GM12878 (cell line): ENCODE data around the gene UBAC2. TPM values are rescaled to one million over a fixed set of nuclear protein-coding genes. Genes with fewer than 3 reads are reported as not detected.

Source experiments
- ASH2L ChIP-seq: fragments of 300-600, 200-600 bp; sonication (generic); IDR thresholded peaks from 2 replicates; pipeline ENCODE4 v1.6.1; 2017; ENCODE audit warnings: low read depth, mild to moderate bottlenecking, borderline replicate concordance
- ATF2 ChIP-seq: IDR thresholded peaks from 2 replicates; pipeline ENCODE4 v1.6.1; 2012; ENCODE audit warnings: low read length, inconsistent platforms
- BCL3 ChIP-seq: IDR thresholded peaks from 2 replicates; pipeline ENCODE4 v1.6.1; 2011; ENCODE audit warnings: borderline replicate concordance, low read depth, mild to moderate bottlenecking, moderate library complexity, low read length; ENCODE audit not compliant: insufficient read depth, poor library complexity, severe bottlenecking
- BCLAF1 ChIP-seq: fragments of 450-650 bp; IDR thresholded peaks from 2 replicates; pipeline ENCODE4 v1.6.1; 2017; ENCODE audit warnings: antibody characterized with exemption, mild to moderate bottlenecking, moderate library complexity
- FOXM1 ChIP-seq: IDR thresholded peaks from 2 replicates; pipeline ENCODE4 v1.6.1; 2012; ENCODE audit warnings: low read depth, mild to moderate bottlenecking, inconsistent platforms, low read length, moderate library complexity
- IRF4 ChIP-seq: IDR thresholded peaks from 2 replicates; pipeline ENCODE4 v1.6.1; 2011; ENCODE audit warnings: low read depth, low read length
- MLLT1 ChIP-seq: fragments of 450-650 bp; IDR thresholded peaks from 2 replicates; pipeline ENCODE4 v1.6.1; 2016; ENCODE audit warnings: mild to moderate bottlenecking
- NR2C2 ChIP-seq: IDR thresholded peaks from 2 replicates; pipeline ENCODE4 v1.6.1; 2011; ENCODE audit warnings: borderline replicate concordance, low read depth; ENCODE audit not compliant: control insufficient read depth, insufficient read length
- RUNX3 ChIP-seq: IDR thresholded peaks from 2 replicates; pipeline ENCODE4 v1.6.1; 2012; ENCODE audit warnings: low read length, inconsistent platforms
- TAF1 ChIP-seq: IDR thresholded peaks from 2 replicates; pipeline ENCODE4 v1.6.1; 2011; ENCODE audit warnings: mild to moderate bottlenecking, low read depth, low read length, borderline replicate concordance
- ZBTB40 ChIP-seq: fragments of 450-650 bp; IDR thresholded peaks from 2 replicates; pipeline ENCODE4 v1.6.1; 2016; ENCODE audit warnings: mild to moderate bottlenecking, moderate library complexity, borderline replicate concordance
- ZNF592 ChIP-seq: fragments of 450-650 bp; IDR thresholded peaks from 2 replicates; pipeline ENCODE4 v1.6.1; 2017; ENCODE audit warnings: mild to moderate bottlenecking, moderate library complexity
- polyA plus RNA-seq, 11 experiments: library from polyadenylated mRNA; depleted of rRNA in 4 of 11; unstranded in 6 of 11; stranded (reverse) in 5 of 11; fragments of >200 nt; fragmentation: Nextera tagmentation in 4 of 11; fragmentation: Illumina TruSeq in 1 of 11; extraction: Ambion mirVana in 4 of 11; extraction: Trizol in 1 of 11; gene quantifications; 1 replicate in 1 of 11; 2 replicates in 10 of 11; pipeline versions ENCODE4 v1.2.1 to v1.2.3, GENCODE V29; 2011 to 2016; ENCODE audit warnings: inconsistent platforms in 2 of 11, missing spikeins in 2 of 11, low read depth in 1 of 11
- total RNA-seq, 4 experiments: library from RNA; depleted of rRNA in 3 of 4; stranded (reverse); fragments of >200 nt in 3 of 4; fragmentation: Illumina TruSeq in 1 of 4; extraction: Trizol in 1 of 4; gene quantifications; 2 replicates each; pipeline versions ENCODE4 v1.2.1 to v1.2.3, GENCODE V29; 2013 to 2021

The UBAC2 gene
- total and polyA plus RNA-seq, 10 of the 15 experiments (the other 5 are each of a cell fraction or from before 2014, with no cell fraction given): 3.0 to 54.6 (median 17.4) TPM

- TF ChIP-seq ZNF592 (no peak), MLLT1 (no peak), RUNX3 (peak; percentile 97), IRF4 (peak; percentile 93), ZBTB40 (no peak), ASH2L (no peak), TAF1 (no peak; the same call in 1 of the 2 replicates), BCLAF1 (no peak), BCL3 (peak; percentile 41), ATF2 (peak; percentile 91), NR2C2 (no peak), FOXM1 (peak; percentile 84; the same call in 1 of the 2 replicates)
Measured at GRCh38 chr13:99258210-99258860, 57.7 kb downstream of the UBAC2 start, which contains the start of gene GPR18 (continued).
